Thyroid gland (tissue), 4 donors: ENCODE data around the gene STPG1. TPM values are rescaled to one million over a fixed set of nuclear protein-coding genes. Genes with fewer than 3 reads are reported as not detected.

Source experiments
- DNase-seq, 2 donors: peaks; one replicate each; pipeline ENCODE4 v3.0.0-alpha.2; 2019
- H3K27ac ChIP-seq, 3 donors: fragments of 200-600 bp; sonication (generic); 1 replicate in 2 of 3; 2 replicates in 1 of 3; pipeline ENCODE4 v1.5.1; 2016 to 2019; ENCODE audit warnings: mild to moderate bottlenecking in 1 of 3, moderate library complexity in 1 of 3
- H3K27me3 ChIP-seq: fragments of 200-600 bp; sonication (generic); one replicate; pipeline ENCODE4 v1.5.1; 2019
- H3K36me3 ChIP-seq, 2 donors: fragments of 200-600 bp; sonication (generic); one replicate each; pipeline ENCODE4 v1.5.1; 2016 to 2019
- H3K4me1 ChIP-seq, 2 donors: fragments of 200-600 bp; sonication (generic); one replicate each; pipeline ENCODE4 v1.5.1; 2017 to 2019
- H3K4me3 ChIP-seq, 3 donors: fragments of 200-600 bp; sonication (generic); replicated peaks in 1 of 3; 1 replicate in 2 of 3; 2 replicates in 1 of 3; pipeline ENCODE4 v1.5.1; 2016; ENCODE audit warnings: mild to moderate bottlenecking in 1 of 3
- H3K9me3 ChIP-seq: fragments of 200-600 bp; sonication (generic); one replicate; pipeline ENCODE4 v1.5.1; 2017
- CTCF ChIP-seq, 6 experiments: fragments of 200-600 bp in 3 of 6; fragments of 450-650 bp in 3 of 6; sonication (generic) in 3 of 6; IDR thresholded peaks; one replicate each; pipeline ENCODE4 v1.5.1; 2016 to 2019; ENCODE audit warnings: antibody characterized with exemption in 6 of 6, mild to moderate bottlenecking in 2 of 6, inconsistent platforms in 1 of 6, moderate library complexity in 1 of 6
- POLR2A ChIP-seq, 2 donors: fragments of 450-650 bp; IDR thresholded peaks; one replicate each; pipeline ENCODE4 v1.6.1; 2017; ENCODE audit warnings: antibody characterized with exemption in 2 of 2, mild to moderate bottlenecking in 2 of 2, moderate library complexity in 1 of 2
- whole genome bisulfite sequencing, 2 donors: methylation state at CpG; one replicate each; pipeline ENCODE4 v1.1.5; 2017; 5-methylcytosine and 5-hydroxymethylcytosine counted together
- intact Hi-C: fragments of 100-400 bp; cut with DNase I; formaldehyde crosslinking; loops from one replicate; pipeline ENCODE4 v1.15.1; 2023
- total RNA-seq, 4 donors: library from RNA; depleted of rRNA; stranded (reverse); fragments of >200 nt; gene quantifications; one replicate each; pipeline ENCODE4 v1.2.3, GENCODE V29; 2016

STPG1 gene
- total RNA-seq, 4 donors from 2014 or later: 5.2 to 8.9 (median 7.0) TPM

- intact Hi-C loops: loop anchor here (10.0 kb wide), 1 partner anchor 222 kb away; no protein-coding TSS in a partner anchor
- no peaks in the 10 kb centered on the region for H3K9me3 ChIP-seq
- no peak for DNase-seq
- H3K4me1 ChIP-seq: peaks cover 16 to 24% of the 10 kb centered on the region in 2 donors
- no peak for TF ChIP-seq CTCF (IDR thresholded peaks at IDR 0.05)
- no peak for TF ChIP-seq POLR2A (IDR thresholded peaks at IDR 0.05)
- 89 to 95% methylated on average over 1 of the region's 1 CpG for WGBS, 2 donors
- H3K4me3 ChIP-seq: no peak overlapping the region
- H3K27me3 ChIP-seq: no peaks in the 10 kb centered on the region
- H3K36me3 ChIP-seq: no peaks in the 10 kb centered on the region
- H3K27ac ChIP-seq: no peak overlapping the region
Observed at GRCh38 chr1:24412408-24412807, 1.2 kb downstream of the STPG1 start.

GRCh38 chr1:24411963-24412362, 1.6 kb downstream of the STPG1 start:
- Histone ChIP-seq H3K9me3 (no peaks in the 10 kb centered on the region), H3K27ac (no peak overlapping the region), H3K4me3 (no peak overlapping the region), H3K27me3 (no peaks in the 10 kb centered on the region), H3K36me3 (no peaks in the 10 kb centered on the region), H3K4me1 (peaks cover 15 to 21% of the 10 kb centered on the region in 2 donors)
- 93 to 94% methylated on average over 6 of the region's 6 CpGs for WGBS, 2 donors
- DNase-seq: no peak
- intact Hi-C loops: loop anchor here (10.0 kb wide), 1 partner anchor 223 kb away; no protein-coding TSS in a partner anchor
- TF ChIP-seq POLR2A (IDR thresholded peaks at IDR 0.05): no peak
- TF ChIP-seq CTCF (IDR thresholded peaks at IDR 0.05): no peak

GRCh38 chr1:24410750-24411149, 2.8 kb downstream of the STPG1 start:
- WGBS, 2 donors: 96 to 99% methylated on average over 4 to 7 of the region's 7 CpGs

GRCh38 chr1:24409535-24409934, 4.0 kb downstream of the STPG1 start:
- no peaks in the 10 kb centered on the region for H3K9me3 ChIP-seq
- no peak overlapping the region for H3K27ac ChIP-seq
- no peak for DNase-seq
- 82 to 85% methylated on average over 3 of the region's 3 CpGs for WGBS, 2 donors
- H3K36me3 ChIP-seq: no peaks in the 10 kb centered on the region
- H3K27me3 ChIP-seq: no peaks in the 10 kb centered on the region
- intact Hi-C loops: no loop called here
- no peak overlapping the region for H3K4me3 ChIP-seq
- TF ChIP-seq POLR2A (IDR thresholded peaks at IDR 0.05) (no peak), CTCF (IDR thresholded peaks at IDR 0.05) (no peak)
- H3K4me1 ChIP-seq: peaks cover 5 to 9% of the 10 kb centered on the region in 2 donors

More at GRCh38 chr1:24410750-24411149, 2.8 kb downstream of the STPG1 start:
- Histone ChIP-seq H3K4me3 (no peak overlapping the region), H3K9me3 (no peaks in the 10 kb centered on the region), H3K4me1 (peaks cover 9 to 14% of the 10 kb centered on the region in 2 donors), H3K27me3 (no peaks in the 10 kb centered on the region), H3K27ac (no peak overlapping the region), H3K36me3 (no peaks in the 10 kb centered on the region)
- TF ChIP-seq POLR2A (IDR thresholded peaks at IDR 0.05) (no peak), CTCF (IDR thresholded peaks at IDR 0.05) (no peak)
- intact Hi-C loops: loop anchor here (10.0 kb wide), 1 partner anchor 224 kb away; no protein-coding TSS in a partner anchor
- DNase-seq: no peak

GRCh38 chr1:24406788-24407187, 6.8 kb downstream of the STPG1 start:
- intact Hi-C loops: no loop called here
- DNase-seq: no peak
- TF ChIP-seq POLR2A (IDR thresholded peaks at IDR 0.05) (no peak), CTCF (IDR thresholded peaks at IDR 0.05) (no peak)
- no peaks in the 10 kb centered on the region for H3K4me1 ChIP-seq
- H3K36me3 ChIP-seq: no peaks in the 10 kb centered on the region
- H3K27ac ChIP-seq: no peak overlapping the region
- WGBS, 2 donors: 88 to 96% methylated on average over 1 of the region's 1 CpG
- H3K9me3 ChIP-seq: no peaks in the 10 kb centered on the region
- no peak overlapping the region for H3K4me3 ChIP-seq
- H3K27me3 ChIP-seq: no peaks in the 10 kb centered on the region
